DOHH2 (cell line): Measurements from ENCODE around the gene WNT3A.

Experiments
- H3F3A ChIP-seq: fragments of 200-600 bp; sonication (generic), shearing (Covaris generic); 2 replicates; pipeline ENCODE4 v1.6.0; 2016; ENCODE audit warnings: antibody characterized with exemption, mild to moderate bottlenecking; ENCODE audit not compliant: control insufficient read depth, insufficient read depth
- H3K27ac ChIP-seq: fragments of 200-600 bp; sonication (generic); 2 replicates; pipeline ENCODE4 v1.5.1; 2014; ENCODE audit warnings: low read depth, mild to moderate bottlenecking, low read length, moderate library complexity
- H3K27me3 ChIP-seq: fragments of 200-600 bp; sonication (generic); 2 replicates; pipeline ENCODE4 v1.6.1; 2014; ENCODE audit warnings: mild to moderate bottlenecking, low read length, mixed read lengths; ENCODE audit not compliant: control insufficient read depth
- H3K36me3 ChIP-seq: fragments of 200-600 bp; sonication (generic); 2 replicates; pipeline ENCODE4 v1.6.1; 2014; ENCODE audit warnings: mild to moderate bottlenecking, low read length, moderate library complexity, mixed read lengths; ENCODE audit not compliant: control insufficient read depth
- H3K4me1 ChIP-seq: fragments of 200-600 bp; sonication (generic); 2 replicates; pipeline ENCODE4 v1.6.1; 2014; ENCODE audit warnings: mild to moderate bottlenecking, low read length, mixed read lengths; ENCODE audit not compliant: control insufficient read depth
- H3K4me2 ChIP-seq: fragments of 200-600 bp; sonication (generic); 2 replicates; pipeline ENCODE4 v1.6.0; 2014; ENCODE audit warnings: mild to moderate bottlenecking, low read length, moderate library complexity
- H3K4me3 ChIP-seq: fragments of 200-600 bp; sonication (generic); 2 replicates; pipeline ENCODE4 v1.5.1; 2014; ENCODE audit warnings: mild to moderate bottlenecking, low read length, mixed read lengths
- H3K79me2 ChIP-seq: fragments of 200-600 bp; sonication (generic); 2 replicates; pipeline ENCODE4 v1.6.1; 2014; ENCODE audit warnings: mild to moderate bottlenecking, low read length, mixed read lengths; ENCODE audit not compliant: control insufficient read depth
- H3K9me2 ChIP-seq: fragments of 200-600 bp; sonication (generic); replicated peaks from 2 replicates; pipeline ENCODE4 v1.6.1; 2014; ENCODE audit warnings: mild to moderate bottlenecking, low read length, mixed read lengths; ENCODE audit not compliant: control insufficient read depth
- H3K9me3 ChIP-seq: fragments of 200-600 bp; sonication (generic); 2 replicates; pipeline ENCODE4 v1.6.1; 2014; ENCODE audit warnings: antibody characterized with exemption, low read length, mixed read lengths; ENCODE audit not compliant: control insufficient read depth, insufficient read depth
- H4K20me1 ChIP-seq: fragments of 200-600 bp; sonication (generic); 2 replicates; pipeline ENCODE4 v1.6.0; 2014; ENCODE audit warnings: low read depth, mild to moderate bottlenecking, antibody characterized with exemption, low read length, moderate library complexity; ENCODE audit not compliant: control insufficient read depth, insufficient read depth
- EZH2phosphoT487 ChIP-seq: fragments of 200-600 bp; sonication (generic); IDR thresholded peaks from 2 replicates; pipeline ENCODE4 v1.6.1; 2017; ENCODE audit warnings: borderline replicate concordance, mild to moderate bottlenecking, antibody characterized with exemption, low read length, moderate library complexity, mixed read lengths
- TF ChIP-seq, protein P1 (sequence below): fragments of 200-600 bp; sonication (generic); IDR thresholded peaks from one replicate; pipeline ENCODE4 v1.5.1; 2014; ENCODE audit warnings: antibody characterized with exemption, mild to moderate bottlenecking, low read depth, low read length; ENCODE audit not compliant: poor library complexity, severe bottlenecking

The WNT3A gene

DNA sequence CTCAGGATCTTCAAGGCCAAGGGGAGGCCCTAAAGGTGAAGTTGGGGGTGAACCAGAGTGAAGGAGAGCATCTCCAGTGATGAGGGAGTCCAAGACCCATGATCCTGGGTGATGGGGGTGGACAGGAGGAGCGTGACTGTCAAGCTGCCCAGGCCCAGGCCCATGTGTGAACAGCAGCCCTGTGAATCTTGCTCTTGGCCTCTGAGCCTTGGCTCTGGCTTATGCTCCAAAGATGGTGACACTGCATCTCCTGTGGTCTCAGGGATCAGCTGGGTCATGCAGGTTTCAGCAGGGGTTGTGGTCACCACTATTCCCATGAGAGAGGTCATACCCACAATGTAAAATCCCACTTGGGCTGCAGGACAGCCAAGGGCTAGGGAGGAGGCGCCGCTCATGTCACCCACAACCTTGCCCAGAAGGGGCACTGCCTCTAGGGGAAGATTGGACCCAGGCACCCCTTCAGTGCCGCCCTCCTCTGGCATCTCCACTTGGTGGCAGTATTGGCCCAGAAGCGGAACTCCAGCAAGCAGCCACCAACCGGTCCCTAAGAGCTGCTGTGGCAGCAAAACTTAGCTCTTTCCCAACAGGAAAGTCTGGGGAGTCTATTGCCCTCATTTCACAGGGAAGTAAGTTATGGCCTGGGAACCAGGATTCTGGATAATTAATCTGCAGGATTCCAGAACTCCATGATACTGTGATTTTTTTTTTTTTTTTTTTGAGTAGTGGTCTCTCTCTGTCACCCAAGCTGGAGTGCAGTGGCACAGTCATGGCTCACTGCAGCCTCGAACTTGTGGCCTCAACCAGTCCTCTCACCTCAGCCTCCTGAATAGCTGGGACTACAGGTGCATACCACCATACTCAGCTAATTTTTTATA is 7.5 kb upstream of the WNT3A start:
- TF ChIP-seq, protein P1, sequence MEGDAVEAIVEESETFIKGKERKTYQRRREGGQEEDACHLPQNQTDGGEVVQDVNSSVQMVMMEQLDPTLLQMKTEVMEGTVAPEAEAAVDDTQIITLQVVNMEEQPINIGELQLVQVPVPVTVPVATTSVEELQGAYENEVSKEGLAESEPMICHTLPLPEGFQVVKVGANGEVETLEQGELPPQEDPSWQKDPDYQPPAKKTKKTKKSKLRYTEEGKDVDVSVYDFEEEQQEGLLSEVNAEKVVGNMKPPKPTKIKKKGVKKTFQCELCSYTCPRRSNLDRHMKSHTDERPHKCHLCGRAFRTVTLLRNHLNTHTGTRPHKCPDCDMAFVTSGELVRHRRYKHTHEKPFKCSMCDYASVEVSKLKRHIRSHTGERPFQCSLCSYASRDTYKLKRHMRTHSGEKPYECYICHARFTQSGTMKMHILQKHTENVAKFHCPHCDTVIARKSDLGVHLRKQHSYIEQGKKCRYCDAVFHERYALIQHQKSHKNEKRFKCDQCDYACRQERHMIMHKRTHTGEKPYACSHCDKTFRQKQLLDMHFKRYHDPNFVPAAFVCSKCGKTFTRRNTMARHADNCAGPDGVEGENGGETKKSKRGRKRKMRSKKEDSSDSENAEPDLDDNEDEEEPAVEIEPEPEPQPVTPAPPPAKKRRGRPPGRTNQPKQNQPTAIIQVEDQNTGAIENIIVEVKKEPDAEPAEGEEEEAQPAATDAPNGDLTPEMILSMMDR, result peak; percentile 80
- no peak for TF ChIP-seq EZH2phosphoT487
- no peak overlapping the region for H3K4me3 ChIP-seq
- no peaks in the 10 kb centered on the region for H3K4me1 ChIP-seq
- no peaks in the 10 kb centered on the region for H3K36me3 ChIP-seq
- no peaks in the 10 kb centered on the region for H3F3A ChIP-seq
- no peaks in the 10 kb centered on the region for H3K9me2 ChIP-seq
- H4K20me1 ChIP-seq, result no peaks in the 10 kb centered on the region
- no peaks in the 10 kb centered on the region for H3K79me2 ChIP-seq
- H3K27ac ChIP-seq, result no peak overlapping the region
- no peak overlapping the region for H3K4me2 ChIP-seq
- H3K9me3 ChIP-seq, result no peaks in the 10 kb centered on the region; the same call in 1 of the 2 replicates
- no peaks in the 10 kb centered on the region for H3K27me3 ChIP-seq

DNA sequence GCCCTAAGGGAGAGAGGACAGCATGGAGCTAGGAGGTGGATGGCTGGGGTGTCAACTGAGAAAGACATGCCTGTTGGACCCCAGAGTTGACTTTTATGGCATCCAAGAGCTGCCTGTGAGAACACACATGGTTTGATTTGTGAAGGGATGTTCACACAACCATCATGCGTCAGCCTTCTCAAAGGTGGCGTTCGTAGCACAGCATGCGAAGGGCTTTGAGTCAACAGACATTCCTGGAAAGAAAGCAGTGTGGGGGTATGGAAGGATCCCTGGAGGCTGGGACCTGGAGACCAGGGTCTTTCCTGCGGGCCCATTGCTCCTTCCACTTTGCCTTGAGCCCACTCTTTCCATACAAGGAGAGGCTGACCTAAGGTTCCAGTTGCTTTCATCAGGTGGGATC is 6.4 kb upstream of the WNT3A start:
- Histone ChIP-seq H3F3A (no peaks in the 10 kb centered on the region), H3K79me2 (no peaks in the 10 kb centered on the region), H3K27ac (no peak overlapping the region), H4K20me1 (no peaks in the 10 kb centered on the region), H3K9me3 (no peaks in the 10 kb centered on the region; the same call in 1 of the 2 replicates), H3K27me3 (peaks cover 3% of the 10 kb centered on the region; the same call in 1 of the 2 replicates), H3K4me3 (no peak overlapping the region), H3K36me3 (no peaks in the 10 kb centered on the region), H3K4me1 (no peaks in the 10 kb centered on the region), H3K9me2 (no peaks in the 10 kb centered on the region), H3K4me2 (no peak overlapping the region)
- TF ChIP-seq, protein P1, result no peak
- no peak for TF ChIP-seq EZH2phosphoT487

DNA sequence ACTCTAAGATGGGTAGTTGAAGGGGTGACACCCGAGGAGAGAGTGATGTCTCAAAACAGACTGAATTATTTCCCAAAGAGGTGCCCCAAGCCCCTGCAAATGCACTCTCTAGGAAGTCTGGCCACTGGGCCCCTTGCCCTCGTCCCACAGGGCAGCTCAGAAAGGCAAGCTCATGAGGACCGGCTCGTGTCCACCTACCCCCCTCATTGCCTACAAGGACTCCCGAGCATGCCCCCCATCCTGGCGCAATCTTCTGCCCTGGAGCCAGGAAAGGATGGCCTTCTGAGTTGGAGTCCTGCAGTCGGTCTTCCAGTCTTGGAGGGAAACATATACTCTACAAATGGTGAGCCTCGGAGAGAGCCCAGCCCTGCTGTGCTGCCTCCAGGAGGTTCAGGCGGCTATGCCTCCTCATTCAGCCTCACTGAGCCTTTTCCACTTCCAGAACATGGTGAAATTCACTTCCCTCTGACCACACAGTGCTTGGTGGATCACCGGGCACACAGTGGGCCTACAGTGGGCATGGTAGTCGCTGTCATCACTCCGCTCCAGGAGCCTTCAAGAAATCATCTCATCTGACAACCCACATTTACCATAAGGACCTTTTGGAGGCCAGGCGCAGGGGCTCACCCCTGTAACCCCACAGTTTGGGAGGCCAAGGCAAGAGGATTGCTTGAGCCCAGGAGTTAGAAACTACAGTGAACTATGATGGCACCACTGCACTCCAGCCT is 5.8 kb upstream of the WNT3A start:
- no peaks in the 10 kb centered on the region for H3K9me3 ChIP-seq
- no peak overlapping the region for H3K27ac ChIP-seq
- H4K20me1 ChIP-seq, result no peaks in the 10 kb centered on the region
- no peaks in the 10 kb centered on the region for H3K4me1 ChIP-seq
- H3K9me2 ChIP-seq, result no peaks in the 10 kb centered on the region
- no peaks in the 10 kb centered on the region for H3F3A ChIP-seq
- H3K27me3 ChIP-seq, result peaks cover 3% of the 10 kb centered on the region; the same call in 1 of the 2 replicates
- H3K36me3 ChIP-seq, result no peaks in the 10 kb centered on the region
- H3K4me3 ChIP-seq, result no peak overlapping the region
- H3K79me2 ChIP-seq, result no peaks in the 10 kb centered on the region
- H3K4me2 ChIP-seq, result no peak overlapping the region
- TF ChIP-seq, protein P1, result no peak
- no peak for TF ChIP-seq EZH2phosphoT487
